Sciatic nerve (tissue), 2 donors: ENCODE results near the gene ABL1. TPM values are rescaled to one million over a fixed set of nuclear protein-coding genes. Genes with fewer than 3 reads are reported as not detected.

Experiments
- ATAC-seq: fragments of 200-7000 bp; cut with Tn5 transposase; one replicate; pipeline ENCODE4 v1.9.1; 2020; ENCODE audit warnings: mild to moderate bottlenecking, moderate library complexity
- DNase-seq: peaks from one replicate; pipeline ENCODE4 v3.0.0-alpha.2; 2020; ENCODE audit warnings: low spot score
- intact Hi-C: fragments of 100-400 bp; cut with DNase I; formaldehyde crosslinking; loops from one replicate; pipeline ENCODE4 v1.14.2; 2022
- total RNA-seq: library from RNA; stranded (reverse); fragmentation: NEBNext Ultra II Directional; extraction: Animal tissue kit (Norgen Biotek cat#: 25700); gene quantifications from one replicate; pipeline ENCODE4 v1.2.1, GENCODE V29; 2021
- donor health status: DM: no; HTN: no; CAD: no.
- donor health status: DM: no; HTN: no; CAD: no.

The ABL1 gene
- total RNA-seq, 1 donor from 2014 or later: 85.8 TPM

GRCh38 chr9:130934702-130935647 lies 99.9 kb downstream of the ABL1 start:
- intact Hi-C loops: no loop called here
- no peak for DNase-seq
- no peak for ATAC-seq

DNA sequence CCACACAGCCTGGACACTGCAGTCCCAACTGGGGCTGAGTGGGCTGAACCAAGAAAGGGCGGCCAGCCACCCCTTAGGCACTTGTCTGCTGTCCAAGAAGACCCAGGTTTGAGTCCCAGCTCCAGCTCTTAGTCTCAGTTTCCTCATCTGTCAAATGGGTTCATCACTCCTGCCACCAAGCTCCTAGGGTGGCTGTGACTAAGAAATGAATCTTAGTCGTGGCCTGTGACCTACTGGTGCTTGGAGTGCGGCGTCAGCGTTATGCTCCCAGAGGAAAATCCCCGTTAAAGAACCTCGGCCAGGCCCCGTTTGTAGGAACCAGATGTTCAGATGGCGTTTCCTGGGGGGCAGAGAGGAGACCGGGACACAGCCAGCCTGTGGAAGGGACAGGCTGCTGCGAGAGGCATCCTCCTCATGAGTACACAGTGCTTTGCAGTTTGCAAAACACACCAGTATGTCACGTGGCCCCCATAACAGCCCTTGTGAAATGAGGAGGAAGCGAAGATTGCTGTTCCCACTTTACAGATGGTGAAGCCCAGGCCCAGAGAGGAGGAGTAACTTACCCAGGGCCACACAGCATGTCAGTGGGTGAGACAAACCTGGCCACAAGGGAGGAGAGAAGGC lies 100.7 kb downstream of the ABL1 start:
- DNase-seq: no peak

GRCh38 chr9:130936285-130937117 lies 101.4 kb downstream of the ABL1 start:
- ATAC-seq: no peak
- no peak for DNase-seq
- intact Hi-C loops: no loop called here

More for the DNA sequence above, 100.7 kb downstream of the ABL1 start:
- no peak for ATAC-seq
- intact Hi-C loops: no loop called here

Other genes with a start within 250 kb of the ABL1 start
- not detected for gene PRDM12, start 170.7 kb upstream of the ABL1 start, total RNA-seq
- gene EXOSC2, start 141.5 kb upstream of the ABL1 start, total RNA-seq: 27.2 TPM
- gene QRFP, start 61.6 kb downstream of the ABL1 start, total RNA-seq: not detected
- not detected for gene FIBCD1, start 104.0 kb downstream of the ABL1 start, total RNA-seq
- gene LAMC3, start 173.9 kb downstream of the ABL1 start, total RNA-seq: 0.36 TPM